ENCODE data around the gene HENMT1. TPM values are rescaled to one million over a fixed set of nuclear protein-coding genes. Genes with fewer than 3 reads are reported as not detected.

The HENMT1 gene
- total RNA-seq (ENCODE audit: low replicate concordance) = 2.6 and 3.7 TPM in 2 replicates

DNA sequence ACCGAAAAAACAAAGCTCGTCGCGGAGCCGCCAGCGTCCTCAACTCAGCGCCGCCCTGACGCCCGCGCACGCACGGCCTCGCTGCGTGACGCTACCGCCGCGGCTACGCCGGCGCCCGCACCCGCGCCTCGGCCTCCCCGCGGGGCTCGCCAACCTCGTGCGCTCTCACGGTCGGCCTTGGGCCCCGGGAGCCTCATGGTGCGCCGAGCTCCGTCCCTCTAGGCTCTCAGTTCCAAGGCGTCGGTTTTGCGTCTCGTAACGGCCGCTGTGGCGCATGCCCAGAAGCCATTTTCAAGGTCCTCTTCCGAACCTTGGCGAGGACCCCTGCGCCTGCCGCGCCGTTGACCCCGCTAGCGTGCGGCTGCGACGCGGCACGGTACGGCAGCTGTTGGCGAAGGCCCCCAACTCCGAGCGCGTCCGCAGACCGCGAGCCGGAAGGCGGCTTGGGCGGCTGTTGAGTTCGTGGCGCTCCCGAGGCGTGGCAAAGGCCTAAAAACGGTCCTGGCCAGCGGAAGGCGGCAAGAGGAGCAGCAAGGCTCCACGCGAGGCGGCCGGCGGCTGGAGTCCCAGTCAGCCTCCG is at the start of gene HENMT1:
Gene HENMT1, minus strand, starts transcription at position 64 of the 580 bp plus-strand sequence. CDS start 1,209 bp downstream, outside the sequence.
- no peaks in the 10 kb centered on the region for H3K4me1 Mint-ChIP-seq
- H3K27me3 ChIP-seq = peaks cover 38% of the 10 kb centered on the region
- H2AFZ ChIP-seq (replicated peaks) = peak within 1 kb of the TSS; percentile 96
- no peaks in the 10 kb centered on the region for H3K36me3 ChIP-seq
- no peak within 1 kb of the TSS for H3K27ac Mint-ChIP-seq
- no peak within 1 kb of the TSS for H3K27ac ChIP-seq
- H4K20me1 ChIP-seq (ENCODE audit: low read depth) = no peaks in the 10 kb centered on the region
- DNase-seq (ENCODE audit: low spot score) = peak; percentile 67
- peaks cover 1% of the 10 kb centered on the region for H3K9me3 Mint-ChIP-seq
- TF ChIP-seq EZH2phosphoT487 (IDR thresholded peaks at IDR 0.05) = peak; percentile 41
- TF ChIP-seq, protein P1, sequence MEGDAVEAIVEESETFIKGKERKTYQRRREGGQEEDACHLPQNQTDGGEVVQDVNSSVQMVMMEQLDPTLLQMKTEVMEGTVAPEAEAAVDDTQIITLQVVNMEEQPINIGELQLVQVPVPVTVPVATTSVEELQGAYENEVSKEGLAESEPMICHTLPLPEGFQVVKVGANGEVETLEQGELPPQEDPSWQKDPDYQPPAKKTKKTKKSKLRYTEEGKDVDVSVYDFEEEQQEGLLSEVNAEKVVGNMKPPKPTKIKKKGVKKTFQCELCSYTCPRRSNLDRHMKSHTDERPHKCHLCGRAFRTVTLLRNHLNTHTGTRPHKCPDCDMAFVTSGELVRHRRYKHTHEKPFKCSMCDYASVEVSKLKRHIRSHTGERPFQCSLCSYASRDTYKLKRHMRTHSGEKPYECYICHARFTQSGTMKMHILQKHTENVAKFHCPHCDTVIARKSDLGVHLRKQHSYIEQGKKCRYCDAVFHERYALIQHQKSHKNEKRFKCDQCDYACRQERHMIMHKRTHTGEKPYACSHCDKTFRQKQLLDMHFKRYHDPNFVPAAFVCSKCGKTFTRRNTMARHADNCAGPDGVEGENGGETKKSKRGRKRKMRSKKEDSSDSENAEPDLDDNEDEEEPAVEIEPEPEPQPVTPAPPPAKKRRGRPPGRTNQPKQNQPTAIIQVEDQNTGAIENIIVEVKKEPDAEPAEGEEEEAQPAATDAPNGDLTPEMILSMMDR (IDR thresholded peaks at IDR 0.05) = no peak
- peak; percentile 70 for TF ChIP-seq EZH2 (IDR thresholded peaks at IDR 0.05)
- no peaks in the 10 kb centered on the region for H3K9me3 ChIP-seq (ENCODE audit: low read depth)
- H3K36me3 Mint-ChIP-seq = no peaks in the 10 kb centered on the region
- H3F3A ChIP-seq (ENCODE audit: low read depth) = peaks cover 14% of the 10 kb centered on the region
- H3K79me2 ChIP-seq (ENCODE audit: low read depth) = no peaks in the 10 kb centered on the region
- H3K4me3 Mint-ChIP-seq = peak within 1 kb of the TSS; percentile 76
- H3K4me1 ChIP-seq = no peaks in the 10 kb centered on the region
- peaks cover 14% of the 10 kb centered on the region for H3K27me3 Mint-ChIP-seq (ENCODE audit: insufficient read depth, low read depth)
- H3K4me2 ChIP-seq = peak within 1 kb of the TSS; percentile 66
- peak within 1 kb of the TSS; percentile 44 for H3K4me3 ChIP-seq
- H3K9ac ChIP-seq = no peak within 1 kb of the TSS

DNA sequence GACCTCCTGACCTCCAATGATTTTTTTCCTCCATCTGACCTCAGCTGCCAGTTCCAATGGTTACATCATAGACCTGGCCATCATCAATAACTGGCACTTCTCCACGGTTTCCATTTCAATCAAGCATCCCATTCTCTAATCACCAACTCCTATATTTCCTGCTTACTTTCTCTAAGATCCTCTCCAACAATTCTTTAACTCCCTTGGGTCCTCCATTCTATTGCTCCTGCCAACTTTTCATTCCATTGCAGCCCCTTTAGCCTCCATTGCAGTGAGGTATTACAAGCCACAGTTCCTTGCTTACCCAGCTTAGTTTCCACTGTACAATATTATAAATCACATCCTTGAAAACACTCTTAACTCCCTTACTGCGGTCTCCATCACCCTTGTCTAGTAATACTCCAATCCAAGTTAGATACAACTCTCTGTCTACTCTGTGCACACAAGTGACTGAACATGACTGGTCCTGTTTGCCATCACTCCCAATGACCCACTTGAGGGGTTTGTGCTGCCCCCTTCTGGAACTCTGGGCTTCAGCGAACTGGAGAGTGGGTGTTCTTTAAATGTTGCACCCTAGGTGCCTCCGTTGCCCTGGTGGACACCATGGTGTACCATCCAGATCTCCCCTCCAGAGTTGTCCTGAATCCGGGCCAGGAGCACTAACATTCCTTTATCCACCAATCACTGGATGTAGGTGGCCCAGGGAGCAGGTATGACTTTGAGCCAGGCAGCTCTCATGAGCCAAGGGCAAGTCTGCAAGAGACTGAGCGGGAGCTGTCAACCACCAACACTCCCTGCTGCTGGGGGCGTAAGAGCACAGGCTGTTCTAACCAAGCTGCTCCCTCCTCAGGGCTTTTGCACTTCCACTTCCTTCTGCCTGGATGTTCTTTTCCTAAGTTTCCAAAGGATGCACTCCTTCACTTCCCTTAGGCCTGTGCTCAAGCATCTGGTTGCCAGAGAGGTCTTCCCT is 48.1 kb upstream of the HENMT1 start:
- H2AFZ ChIP-seq (replicated peaks) = no peak overlapping the region
- no peak overlapping the region for H3K4me3 Mint-ChIP-seq

DNA sequence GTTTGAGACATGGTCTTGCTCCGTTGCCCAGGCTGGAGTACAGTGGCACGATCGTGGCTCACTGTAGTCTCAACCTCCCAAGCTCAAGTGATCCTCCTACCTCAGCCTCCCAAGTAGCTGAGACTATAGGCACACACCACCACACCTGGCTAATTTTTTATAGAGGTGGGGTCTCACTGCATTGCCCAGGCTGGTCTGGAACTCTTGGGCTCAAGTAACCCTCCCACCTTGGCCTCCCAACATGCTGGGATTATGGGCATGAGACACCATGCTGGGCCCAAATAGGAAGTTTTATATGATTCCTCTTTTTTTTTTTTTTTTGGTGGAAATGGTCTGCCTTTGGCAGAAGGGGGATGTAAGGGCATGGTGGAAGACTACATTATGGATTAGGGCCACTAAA is 45.8 kb upstream of the HENMT1 start:
- no peaks in the 10 kb centered on the region for H3K9me3 ChIP-seq (ENCODE audit: low read depth)
- no peak overlapping the region for H3K4me2 ChIP-seq
- no peak for DNase-seq (ENCODE audit: low spot score)
- no peak overlapping the region for H3K9ac ChIP-seq
- no peak for TF ChIP-seq EZH2 (IDR thresholded peaks at IDR 0.05)
- TF ChIP-seq, protein P1 (IDR thresholded peaks at IDR 0.05) = no peak
- H3K27me3 ChIP-seq = no peaks in the 10 kb centered on the region
- no peak overlapping the region for H2AFZ ChIP-seq (replicated peaks)
- peaks cover 14% of the 10 kb centered on the region for H3F3A ChIP-seq (ENCODE audit: low read depth)
- Mint-ChIP-seq H3K27ac (no peak overlapping the region), H3K27me3 (ENCODE audit: insufficient read depth, low read depth) (peaks cover 2% of the 10 kb centered on the region), H3K9me3 (no peaks in the 10 kb centered on the region), H3K4me1 (no peaks in the 10 kb centered on the region), H3K4me3 (no peak overlapping the region), H3K36me3 (peaks cover 2% of the 10 kb centered on the region)
- no peaks in the 10 kb centered on the region for H3K79me2 ChIP-seq (ENCODE audit: low read depth)
- no peaks in the 10 kb centered on the region for H3K4me1 ChIP-seq
- H4K20me1 ChIP-seq (ENCODE audit: low read depth) = no peaks in the 10 kb centered on the region
- H3K36me3 ChIP-seq = no peaks in the 10 kb centered on the region
- no peak overlapping the region for H3K4me3 ChIP-seq
- H3K27ac ChIP-seq = no peak overlapping the region

More for the DNA sequence above, 48.1 kb upstream of the HENMT1 start:
- H3K36me3 Mint-ChIP-seq = no peaks in the 10 kb centered on the region
- no peaks in the 10 kb centered on the region for H3K79me2 ChIP-seq (ENCODE audit: low read depth)
- H3K27me3 ChIP-seq = no peaks in the 10 kb centered on the region
- H3K9me3 ChIP-seq (ENCODE audit: low read depth) = no peaks in the 10 kb centered on the region
- DNase-seq (ENCODE audit: low spot score) = peak; percentile 42
- no peaks in the 10 kb centered on the region for H3F3A ChIP-seq (ENCODE audit: low read depth)
- H3K27ac ChIP-seq = no peak overlapping the region
- H3K4me1 Mint-ChIP-seq = no peaks in the 10 kb centered on the region
- no peak overlapping the region for H3K9ac ChIP-seq
- H3K4me2 ChIP-seq = no peak overlapping the region
- no peaks in the 10 kb centered on the region for H3K36me3 ChIP-seq
- H3K4me1 ChIP-seq = no peaks in the 10 kb centered on the region
- H3K27ac Mint-ChIP-seq = no peak overlapping the region
- no peaks in the 10 kb centered on the region for H3K9me3 Mint-ChIP-seq
- peaks cover 2% of the 10 kb centered on the region for H3K27me3 Mint-ChIP-seq (ENCODE audit: insufficient read depth, low read depth)
- no peak for TF ChIP-seq EZH2 (IDR thresholded peaks at IDR 0.05)
- TF ChIP-seq, protein P1 (IDR thresholded peaks at IDR 0.05) = peak; percentile 55
- H4K20me1 ChIP-seq (ENCODE audit: low read depth) = no peaks in the 10 kb centered on the region
- H3K4me3 ChIP-seq = no peak overlapping the region

Measured in neural progenitor cell (in vitro differentiated cells).